Measurements from ENCODE around the gene RAB3C.

The RAB3C gene

DNA sequence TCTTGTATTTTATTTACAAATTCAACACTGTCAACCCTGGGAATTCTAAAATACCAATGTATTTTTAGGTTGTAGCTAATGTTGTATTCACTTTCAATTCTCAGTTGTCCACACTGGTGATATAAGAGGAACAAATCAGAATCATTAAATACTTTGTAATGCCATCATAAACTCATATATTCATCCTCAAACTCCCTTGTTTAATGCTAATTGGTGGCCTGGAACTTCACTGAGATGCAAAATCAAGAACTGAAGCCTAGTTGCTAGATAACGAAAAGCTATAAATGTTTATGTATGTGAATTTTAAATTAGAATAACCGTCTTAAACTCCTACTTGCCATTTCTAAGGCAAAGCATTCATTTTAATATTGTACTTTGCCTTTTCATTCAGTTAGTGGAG is 274.7 kb downstream of the RAB3C start:
- in situ Hi-C loops (cut with MboI; ENCODE audit: low sequenced_read_pairs) = no loop called here

DNA sequence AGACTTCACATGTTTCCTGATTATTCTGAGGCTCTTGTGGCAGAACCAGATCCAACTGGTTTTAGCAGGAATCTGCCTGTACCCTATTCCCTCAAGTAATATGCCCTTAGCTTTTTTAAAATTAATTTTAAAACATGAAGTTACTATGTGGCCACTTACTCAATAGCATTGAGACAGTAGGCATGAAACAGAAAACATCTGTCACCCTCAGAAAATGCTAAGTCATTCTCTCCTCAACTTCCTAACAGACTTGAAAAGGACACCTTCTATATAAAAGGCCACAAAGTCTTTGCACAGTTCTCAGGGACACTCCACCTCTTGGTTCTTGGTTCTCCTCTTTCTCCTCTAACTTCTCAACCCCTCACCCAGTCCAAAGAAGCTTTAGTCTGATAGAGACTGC is 277.8 kb downstream of the RAB3C start:
- in situ Hi-C loops (cut with MboI; ENCODE audit: low sequenced_read_pairs) = no loop called here

DNA sequence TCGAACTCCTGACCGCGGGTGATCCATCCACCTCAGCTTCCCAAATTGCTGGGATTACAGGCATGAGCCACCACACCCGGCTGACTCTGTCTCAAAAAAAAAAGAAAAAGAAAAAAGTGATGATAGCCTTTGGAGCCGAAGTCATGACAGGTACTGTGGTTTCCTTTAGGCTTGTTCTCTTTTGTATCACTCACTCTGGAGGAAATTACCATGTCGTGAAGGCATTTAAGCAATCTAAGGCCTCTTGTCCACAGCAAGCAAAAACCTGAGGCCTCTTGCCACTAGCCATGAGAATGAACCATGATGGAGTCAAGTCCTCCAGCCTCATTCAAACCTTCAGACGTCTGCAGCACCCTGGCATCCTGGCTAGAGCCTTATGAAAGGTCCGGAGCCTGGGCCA is 286.1 kb downstream of the RAB3C start:
- in situ Hi-C loops (cut with MboI; ENCODE audit: low sequenced_read_pairs) = no loop called here

DNA sequence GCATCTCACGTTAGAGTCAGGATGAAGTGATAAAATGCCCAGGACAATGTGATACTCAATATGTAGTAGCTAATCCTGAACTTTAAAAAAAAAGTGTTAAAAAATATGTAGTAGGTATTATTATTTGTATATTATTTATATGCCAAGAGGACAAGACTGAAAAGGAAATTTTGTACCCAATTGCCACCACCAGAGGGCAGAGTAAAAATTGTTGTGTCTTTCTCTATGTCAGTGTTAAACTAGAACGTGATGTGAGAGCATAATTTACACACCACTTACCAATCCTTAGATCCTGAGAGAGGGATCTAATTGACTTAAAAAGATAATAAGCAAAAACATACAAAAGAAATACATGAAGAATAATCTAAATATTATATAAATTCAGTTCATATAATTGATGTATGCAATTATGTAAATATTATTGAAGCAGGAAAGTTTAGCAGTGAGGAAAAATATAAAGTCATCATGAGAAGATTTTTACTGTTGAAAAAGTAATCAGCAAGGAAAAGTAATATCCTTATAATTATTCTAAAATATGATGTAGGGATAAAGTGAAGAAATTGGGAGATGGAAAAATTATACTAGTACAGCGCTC is 288.9 kb downstream of the RAB3C start:
- in situ Hi-C loops (cut with MboI; ENCODE audit: low sequenced_read_pairs) = no loop called here

DNA sequence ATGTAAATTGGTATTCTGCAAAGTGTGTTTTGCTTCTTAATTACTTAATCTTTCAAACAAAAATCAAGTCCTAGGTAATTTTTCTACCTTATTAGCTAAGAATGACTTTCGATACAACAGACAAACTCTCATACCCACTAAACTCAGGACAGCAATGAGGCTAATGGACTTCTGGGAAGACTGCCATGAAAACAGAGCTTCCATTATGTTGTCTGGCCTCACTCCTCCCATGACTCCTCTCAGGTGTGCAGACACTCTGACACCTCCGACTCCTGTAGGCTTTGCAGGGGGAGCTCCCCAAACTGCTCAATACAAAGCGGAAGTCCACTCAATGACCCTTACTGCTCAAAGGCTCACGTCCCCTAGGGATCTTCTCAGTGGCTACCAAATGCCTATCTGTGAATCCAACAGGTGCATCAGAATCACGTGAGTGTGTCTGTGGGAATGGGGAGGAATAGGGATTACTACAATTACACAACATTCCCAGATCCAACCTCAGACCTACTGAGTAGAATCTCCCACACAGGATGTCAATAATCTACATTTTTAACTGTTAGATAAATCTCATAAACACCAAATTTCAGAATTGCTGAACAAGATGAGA is 289.9 kb downstream of the RAB3C start:
- in situ Hi-C loops (cut with MboI; ENCODE audit: low sequenced_read_pairs) = no loop called here

DNA sequence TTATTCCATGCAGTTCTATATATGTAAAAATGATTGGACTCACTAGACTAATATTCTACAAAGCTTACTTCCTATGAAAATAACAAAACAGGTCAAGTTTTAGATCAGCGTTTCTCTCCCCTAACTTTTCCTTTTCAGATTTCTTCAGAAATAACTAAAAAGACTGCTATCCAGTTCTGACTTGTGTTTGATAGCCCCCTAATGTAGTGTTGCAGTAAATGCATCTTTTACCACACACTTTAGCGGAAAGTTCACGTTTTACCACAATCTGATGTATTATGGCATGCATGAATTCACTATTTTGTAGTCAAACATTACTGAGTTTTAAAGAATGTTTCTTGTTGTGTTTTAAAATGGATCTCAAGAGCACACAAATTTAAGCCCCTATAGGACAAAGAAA is 292.7 kb downstream of the RAB3C start:
- in situ Hi-C loops (cut with MboI; ENCODE audit: low sequenced_read_pairs) = loop anchor here (25.0 kb wide), 1 partner anchor 287 kb away; no protein-coding TSS in a partner anchor

DNA sequence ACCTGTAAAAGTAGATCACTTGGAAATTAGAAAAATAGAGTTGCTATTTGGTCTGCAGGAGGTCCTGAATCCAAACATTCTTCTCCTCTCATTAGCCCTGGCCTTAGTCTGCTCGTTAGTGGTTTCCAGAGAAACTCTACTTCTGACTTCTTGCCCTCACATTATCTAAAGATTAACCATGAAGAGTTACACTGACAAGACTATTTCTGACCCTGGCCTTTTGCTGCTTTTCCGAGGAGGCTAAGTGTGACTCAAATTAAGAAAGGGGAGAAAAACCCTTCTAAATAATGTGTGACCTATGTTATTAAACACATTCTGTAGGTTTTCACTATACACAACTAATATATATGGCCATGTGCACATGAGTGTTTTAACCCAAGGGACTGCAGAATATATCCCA is 302.4 kb downstream of the RAB3C start:
- in situ Hi-C loops (cut with MboI; ENCODE audit: low sequenced_read_pairs) = loop anchor here (25.0 kb wide), 1 partner anchor 277 kb away; no protein-coding TSS in a partner anchor

DNA sequence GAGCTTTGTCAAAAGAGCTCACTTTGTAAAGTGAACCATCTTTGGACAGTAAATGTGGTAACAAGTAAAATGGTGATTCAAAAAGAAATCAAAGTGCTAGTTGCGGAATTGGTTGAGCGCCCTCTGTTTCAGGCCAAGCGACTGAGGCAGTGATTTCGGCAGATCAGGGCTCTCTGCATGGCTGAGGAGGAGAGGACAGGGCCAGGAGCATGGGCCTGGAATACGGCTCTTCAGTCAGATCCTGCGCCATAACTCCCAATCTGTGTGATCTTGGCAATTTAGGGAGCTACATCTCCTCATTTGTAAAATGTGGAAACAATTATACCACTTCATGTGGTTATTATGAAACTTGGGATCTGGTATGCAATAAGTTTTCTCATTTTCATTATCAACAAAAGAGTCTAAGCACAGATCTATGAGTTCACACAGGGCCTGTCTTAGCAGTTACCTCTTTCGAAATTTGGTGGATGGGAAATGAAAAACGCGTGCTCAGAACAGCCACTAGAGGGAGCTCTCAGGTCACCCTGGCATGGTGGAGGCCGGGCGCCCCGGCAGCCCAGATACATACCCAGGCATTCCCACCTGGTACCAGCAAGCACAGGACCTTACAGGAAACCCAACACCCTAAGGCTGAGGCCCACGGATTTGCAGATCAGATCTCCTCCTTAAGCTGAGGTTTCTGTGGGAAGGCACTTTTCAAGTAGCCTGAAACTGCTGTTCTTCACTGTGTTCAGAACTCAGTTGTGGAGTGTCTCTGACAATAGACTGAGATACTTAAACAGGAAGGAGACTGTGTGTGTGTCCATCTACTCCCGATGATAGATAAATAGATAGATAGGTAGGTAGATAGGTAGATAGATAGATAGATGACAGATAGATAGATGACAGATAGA is 303.7 kb downstream of the RAB3C start:
- in situ Hi-C loops (cut with MboI; ENCODE audit: low sequenced_read_pairs) = loop anchor here (25.0 kb wide), 1 partner anchor 276 kb away; no protein-coding TSS in a partner anchor

DNA sequence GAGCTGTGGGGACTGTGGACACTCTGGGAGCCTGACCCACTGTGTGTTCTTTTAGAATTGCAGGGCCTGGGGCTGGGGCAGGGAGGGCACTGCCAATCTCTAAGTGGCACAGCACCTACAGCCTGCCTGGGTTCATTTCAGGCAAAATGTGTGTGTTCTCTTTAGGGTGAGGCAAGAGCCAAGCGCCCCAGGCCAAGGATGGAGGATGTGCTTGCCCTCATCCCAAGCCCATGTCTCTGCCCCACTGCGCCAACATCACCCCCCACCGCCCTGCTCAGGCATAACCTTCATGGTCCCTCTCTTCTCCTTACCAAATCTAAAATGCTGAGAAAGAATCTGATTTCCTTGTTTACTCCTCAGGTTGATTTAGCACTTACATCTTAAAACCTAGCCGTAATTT is 304.4 kb downstream of the RAB3C start:
- in situ Hi-C loops (cut with MboI; ENCODE audit: low sequenced_read_pairs) = loop anchor here (25.0 kb wide), 1 partner anchor 275 kb away; no protein-coding TSS in a partner anchor

DNA sequence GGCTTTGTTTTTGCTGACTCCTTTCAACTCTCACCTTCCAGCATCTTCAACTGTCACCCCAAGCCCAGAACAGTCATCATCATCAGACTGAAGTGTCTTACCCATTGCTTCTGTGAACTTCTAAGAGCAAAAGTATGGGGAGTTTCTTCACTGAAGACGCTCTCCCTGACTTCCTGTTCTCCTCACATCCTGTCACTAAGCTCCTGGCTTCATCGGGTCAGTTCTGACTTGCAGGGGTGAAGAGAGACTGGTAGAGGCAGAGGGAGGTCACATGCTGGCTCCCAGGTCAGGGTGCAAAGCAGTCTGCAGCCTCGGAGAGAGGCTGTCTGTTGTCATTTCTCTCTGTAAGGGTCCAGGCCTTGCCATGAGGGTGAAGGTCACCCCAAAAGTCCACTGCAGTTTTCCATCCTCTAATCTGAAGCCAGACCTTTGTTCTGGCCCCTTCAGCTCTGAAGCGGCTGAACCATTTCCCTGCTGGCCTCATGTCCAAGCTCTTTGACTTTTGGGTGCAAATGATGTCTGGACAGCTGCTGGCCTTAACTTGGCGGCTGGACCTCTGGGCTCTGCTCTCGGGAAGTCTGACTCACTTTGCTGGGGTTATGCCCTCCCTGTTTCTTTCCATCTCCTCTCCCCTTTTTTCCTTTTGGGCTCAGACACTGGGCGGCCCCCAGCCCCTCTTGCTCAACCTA is 305.0 kb downstream of the RAB3C start:
- in situ Hi-C loops (cut with MboI; ENCODE audit: low sequenced_read_pairs) = loop anchor here (25.0 kb wide), 1 partner anchor 274 kb away; no protein-coding TSS in a partner anchor

DNA sequence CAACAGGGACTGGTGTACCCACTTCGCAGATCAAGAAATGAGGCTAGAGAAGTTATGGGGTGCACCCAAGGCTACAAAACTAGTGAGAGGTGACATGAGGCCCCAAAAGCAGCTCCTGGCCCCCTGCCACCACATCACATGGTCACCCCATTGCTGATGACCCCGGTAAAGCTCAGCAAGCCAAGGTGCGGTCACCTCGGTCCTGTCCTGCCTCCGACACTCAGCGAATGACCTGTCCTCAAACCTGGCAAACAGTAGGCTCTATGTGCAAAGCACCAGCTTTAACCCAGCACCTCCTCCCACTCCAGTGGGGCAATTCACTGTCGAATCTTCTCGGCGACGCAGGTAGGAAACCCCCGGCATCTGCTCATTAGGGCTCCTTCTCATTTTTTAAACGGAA is 307.4 kb downstream of the RAB3C start:
- in situ Hi-C loops (cut with MboI; ENCODE audit: low sequenced_read_pairs) = loop anchor here (25.0 kb wide), 1 partner anchor 272 kb away; no protein-coding TSS in a partner anchor

DNA sequence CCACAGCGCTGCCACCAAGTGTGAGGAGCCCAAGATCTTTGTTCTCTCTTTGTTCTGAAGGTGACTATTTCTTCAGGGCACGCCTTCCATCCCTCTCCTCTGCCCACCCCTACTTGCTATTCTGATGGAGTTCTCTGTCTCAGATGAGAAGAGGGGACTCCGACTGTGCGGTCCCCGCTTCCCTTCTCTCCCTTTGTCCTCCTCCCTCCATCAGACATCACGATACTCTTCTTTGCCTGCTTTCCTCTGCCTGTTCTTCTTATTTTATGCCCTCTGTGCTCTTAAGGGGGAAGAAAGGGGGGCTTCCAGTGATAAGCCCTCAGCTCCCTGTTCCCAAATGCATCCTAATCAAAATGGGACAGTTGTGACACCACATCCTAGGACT is 307.8 kb downstream of the RAB3C start:
- in situ Hi-C loops (cut with MboI; ENCODE audit: low sequenced_read_pairs) = loop anchor here (25.0 kb wide), 1 partner anchor 272 kb away; no protein-coding TSS in a partner anchor

DNA sequence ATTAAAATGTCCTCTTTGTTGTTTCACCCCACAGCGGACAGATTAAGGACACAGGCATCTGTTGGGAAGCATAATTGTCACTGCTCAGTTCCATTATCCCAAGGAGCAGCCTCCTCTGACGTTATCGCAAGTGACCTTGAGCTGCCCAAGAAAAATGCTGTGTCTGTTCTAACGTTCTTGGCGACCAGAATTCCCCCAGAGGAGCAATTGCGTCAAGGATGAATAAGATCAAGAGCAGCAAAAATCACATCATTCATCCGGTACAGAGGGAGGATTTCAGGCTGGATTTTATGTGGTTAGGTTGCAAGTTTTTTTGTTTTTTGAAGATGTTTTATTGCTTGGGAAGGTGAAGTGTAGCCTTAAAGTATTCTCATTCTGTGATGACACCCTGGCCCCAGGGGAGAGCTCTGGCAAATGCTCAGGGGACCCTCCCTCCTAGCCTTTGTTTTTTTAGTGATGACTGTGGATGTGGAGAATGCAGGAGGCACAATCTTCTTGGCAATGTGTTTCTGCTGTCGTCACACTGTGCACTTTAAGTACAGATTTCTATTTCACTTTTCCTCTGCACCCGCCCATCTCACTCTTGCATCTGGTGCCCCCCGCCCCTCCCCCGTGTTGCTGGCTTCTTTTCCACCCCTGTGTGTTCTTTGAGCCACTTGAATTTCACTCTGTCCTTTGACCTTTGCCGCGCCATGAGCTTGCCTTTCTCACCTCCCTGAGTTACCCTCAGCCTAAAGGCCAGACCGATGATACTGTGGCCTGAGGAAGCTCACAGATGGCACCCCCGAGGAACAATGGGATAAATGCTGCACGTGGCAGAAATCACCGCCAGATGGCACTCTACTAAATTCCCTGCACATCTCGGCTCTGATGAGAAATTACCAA is 308.5 kb downstream of the RAB3C start:
- in situ Hi-C loops (cut with MboI; ENCODE audit: low sequenced_read_pairs) = loop anchor here (25.0 kb wide), 1 partner anchor 271 kb away; no protein-coding TSS in a partner anchor

DNA sequence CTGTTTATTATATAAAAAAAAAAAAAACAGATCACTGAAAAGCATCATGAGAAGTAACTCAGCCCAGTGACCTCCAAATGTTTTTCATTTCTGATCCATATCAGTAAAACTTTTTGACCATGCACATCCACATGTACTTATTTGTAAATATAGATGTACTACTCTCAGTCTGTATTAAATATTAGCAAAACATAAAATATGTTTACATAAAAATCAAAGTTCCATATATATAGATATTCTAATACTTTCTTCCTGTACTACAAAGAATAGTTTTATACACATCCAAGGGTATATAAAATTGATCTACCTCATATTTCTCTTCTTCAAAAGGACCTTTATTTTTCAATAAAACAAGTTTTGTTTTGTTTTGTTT is 309.1 kb downstream of the RAB3C start:
- in situ Hi-C loops (cut with MboI; ENCODE audit: low sequenced_read_pairs) = loop anchor here (25.0 kb wide), 1 partner anchor 270 kb away; no protein-coding TSS in a partner anchor

DNA sequence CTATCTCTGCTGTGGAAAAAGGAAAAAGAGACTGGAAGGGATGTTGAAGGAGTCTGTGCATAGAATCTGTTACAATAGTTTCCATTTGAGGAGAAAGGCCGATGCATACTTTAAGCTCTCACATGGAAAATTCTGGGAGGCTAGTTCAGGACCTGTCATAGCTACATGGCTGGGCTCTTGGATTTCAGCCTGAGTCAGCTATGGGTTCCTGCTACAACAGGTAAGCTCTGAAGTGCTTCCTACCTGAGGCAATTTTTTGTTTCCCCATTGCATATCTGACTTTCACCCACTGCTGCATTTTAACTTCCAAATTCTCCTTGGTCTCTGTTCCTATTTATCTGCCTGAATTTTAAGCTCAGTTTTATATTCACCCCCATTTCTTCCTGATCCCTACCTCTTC is 310.7 kb downstream of the RAB3C start:
- in situ Hi-C loops (cut with MboI; ENCODE audit: low sequenced_read_pairs) = loop anchor here (25.0 kb wide), 1 partner anchor 269 kb away; no protein-coding TSS in a partner anchor

DNA sequence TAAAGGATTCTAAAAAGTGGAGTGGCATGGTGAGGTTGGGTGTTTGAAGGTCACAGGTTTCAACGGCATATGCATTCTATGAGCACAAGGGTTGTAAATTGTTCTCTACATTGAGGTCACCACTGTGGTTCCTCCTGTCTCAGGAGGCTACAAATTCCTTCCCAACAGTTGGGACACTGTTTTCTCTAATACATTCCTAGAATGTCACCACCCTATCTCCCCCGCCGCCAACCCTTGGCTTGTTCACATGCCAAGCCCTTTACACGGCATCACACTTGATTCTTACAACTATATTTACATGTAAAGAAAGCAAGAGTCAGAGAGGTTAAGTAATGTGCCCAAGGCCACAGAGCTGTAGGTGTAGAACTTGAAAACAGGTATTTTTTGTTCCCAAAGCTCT is 315.1 kb downstream of the RAB3C start:
- in situ Hi-C loops (cut with MboI; ENCODE audit: low sequenced_read_pairs) = loop anchor here (25.0 kb wide), 1 partner anchor 264 kb away; no protein-coding TSS in a partner anchor

DNA sequence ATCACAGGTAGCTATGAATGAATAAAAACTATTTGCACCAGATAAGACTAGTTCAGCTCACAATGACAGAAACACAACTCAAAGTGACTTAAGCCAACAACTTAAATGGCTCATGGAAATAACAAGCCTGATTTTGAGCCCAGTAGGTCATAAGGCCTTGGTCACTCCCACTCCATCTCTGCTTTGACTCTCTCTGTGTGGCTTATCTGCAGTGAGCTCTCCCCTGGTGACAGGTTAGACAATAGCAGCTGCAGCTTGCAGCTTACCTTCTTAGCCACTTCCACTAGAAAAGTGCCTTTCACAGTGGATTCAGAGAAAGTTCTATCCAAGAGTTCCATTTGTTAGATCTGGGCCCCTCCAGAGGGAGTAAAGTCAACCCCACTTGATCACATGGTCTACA is 315.7 kb downstream of the RAB3C start:
- in situ Hi-C loops (cut with MboI; ENCODE audit: low sequenced_read_pairs) = loop anchor here (25.0 kb wide), 1 partner anchor 264 kb away; no protein-coding TSS in a partner anchor

DNA sequence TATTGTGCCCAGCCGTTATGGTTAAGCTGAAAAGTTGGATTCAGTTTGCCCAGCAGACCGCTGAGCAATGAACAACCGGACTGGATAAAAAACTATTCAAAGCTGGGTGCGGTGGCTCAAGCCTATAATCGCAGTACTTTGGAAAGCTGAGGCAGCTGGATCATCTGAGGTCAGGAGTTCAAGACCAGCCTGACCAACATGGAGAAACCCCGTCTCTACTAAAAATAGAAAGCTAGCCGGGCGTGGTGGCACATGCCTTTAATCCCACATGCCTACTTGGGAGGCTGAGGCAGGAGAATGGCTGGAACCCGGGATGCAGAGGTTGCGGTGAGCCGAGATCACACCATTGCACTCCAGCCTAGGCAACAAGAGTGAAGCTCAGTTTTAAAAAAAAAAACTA is 318.4 kb downstream of the RAB3C start:
- in situ Hi-C loops (cut with MboI; ENCODE audit: low sequenced_read_pairs) = no loop called here

DNA sequence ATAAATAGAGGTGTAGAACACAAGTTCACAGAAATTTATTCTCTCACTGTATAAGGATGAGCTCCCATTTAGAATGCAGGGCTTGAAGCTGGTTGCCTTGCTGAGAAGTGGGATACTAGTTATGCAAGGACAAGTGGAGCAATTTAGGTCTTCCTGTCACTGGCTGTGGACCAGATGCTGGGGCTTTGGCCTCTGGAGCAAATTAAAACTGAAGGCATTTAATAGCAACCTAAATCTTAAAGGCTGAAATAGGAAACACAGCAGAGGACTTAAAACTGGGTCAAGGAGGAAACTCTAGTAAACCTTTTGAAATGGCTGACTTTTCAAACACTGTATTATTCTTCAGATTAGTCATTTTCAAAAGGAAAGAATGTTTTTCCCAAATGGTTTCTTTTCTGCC is 319.4 kb downstream of the RAB3C start:
- in situ Hi-C loops (cut with MboI; ENCODE audit: low sequenced_read_pairs) = no loop called here

DNA sequence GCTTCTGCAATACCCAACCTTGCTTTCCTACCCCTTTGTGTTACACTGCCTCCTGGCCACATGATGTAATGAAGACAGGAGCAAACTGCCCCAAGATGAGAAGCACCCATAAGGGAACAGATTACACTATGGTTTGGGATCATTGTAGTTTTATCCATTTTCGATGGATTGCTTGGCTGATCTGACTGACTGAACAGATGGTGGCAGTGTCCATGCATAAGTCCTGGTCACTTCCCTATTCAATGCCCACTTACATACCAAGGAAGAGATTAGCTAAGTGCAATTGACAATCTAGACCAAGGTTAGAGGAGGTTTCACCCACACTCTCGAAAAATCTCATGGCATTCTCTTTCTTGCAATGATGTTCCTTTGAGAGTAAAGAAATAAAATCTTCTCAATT is 319.9 kb downstream of the RAB3C start:
- in situ Hi-C loops (cut with MboI; ENCODE audit: low sequenced_read_pairs) = no loop called here
